NCI-H748 (cell line): ENCODE results near the gene INSYN2B.

Experiments used
- DNase-seq: peaks from one replicate; lab custom pipeline; 2025; ENCODE audit not compliant: unreplicated experiment; lab: John Stamatoyannopoulos, UW

Gene INSYN2B

DNA sequence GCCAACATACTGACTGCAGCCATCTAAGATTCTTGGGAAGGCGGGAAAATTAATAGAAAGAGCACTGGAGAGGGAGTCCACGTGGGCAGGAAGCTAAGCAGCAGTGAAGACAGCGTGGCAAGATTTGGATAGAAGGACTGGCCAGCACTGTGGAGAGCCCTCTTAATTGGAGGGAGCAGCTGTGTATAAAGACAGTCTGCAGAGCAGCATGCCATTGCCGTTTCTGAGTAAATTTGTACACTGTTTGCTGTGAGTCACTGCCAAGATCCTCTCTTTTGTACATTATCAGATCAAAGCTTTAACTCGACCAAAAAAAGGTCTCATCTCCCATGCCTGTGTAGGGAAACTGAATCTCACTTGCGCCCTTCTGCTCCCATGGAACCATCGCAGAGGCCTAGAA lies 45.3 kb downstream of the INSYN2B start:
- no peak for DNase-seq

GRCh38 chr5:169933616-169934015 lies 46.7 kb downstream of the INSYN2B start:
- DNase-seq = no peak

DNA sequence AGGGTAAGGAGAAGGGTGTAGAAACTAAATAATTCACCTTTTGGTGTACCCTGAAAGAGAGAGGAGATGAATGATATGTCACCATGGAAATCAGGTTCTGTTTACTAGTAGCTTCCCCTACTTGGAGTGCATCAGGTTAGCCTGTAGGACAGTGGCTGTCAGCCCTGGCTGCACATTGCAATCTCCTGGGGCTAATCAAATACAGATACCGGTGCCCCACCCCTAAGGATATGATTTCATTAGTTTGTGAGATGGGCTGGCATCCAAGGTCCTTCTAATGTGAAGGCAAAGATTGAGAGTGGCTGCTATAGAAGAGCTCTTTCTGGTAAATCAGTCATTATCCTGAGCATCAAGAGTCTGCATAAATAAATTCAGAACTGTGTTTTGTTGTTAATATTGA lies 47.2 kb downstream of the INSYN2B start:
- peak; percentile 69 for DNase-seq

DNA sequence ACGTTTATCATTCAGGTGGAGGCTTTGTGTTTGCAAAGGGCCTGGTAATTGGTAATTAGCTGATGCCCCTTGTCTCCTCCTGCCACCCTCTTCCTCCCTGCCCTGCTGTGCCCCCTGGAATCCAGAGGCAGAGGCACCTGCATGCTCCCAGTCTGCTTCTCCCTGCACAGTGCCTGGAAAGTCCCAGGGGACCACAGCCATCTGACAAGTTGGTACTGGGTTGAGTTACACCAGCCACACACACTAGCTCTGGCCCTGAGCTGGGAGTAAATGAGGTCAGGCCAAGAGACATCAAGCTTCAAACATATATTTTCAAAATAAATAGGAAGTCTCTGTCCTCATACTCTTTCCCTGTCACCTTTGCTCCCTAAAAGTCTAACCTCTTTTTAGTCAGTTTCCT lies 56.3 kb downstream of the INSYN2B start:
- DNase-seq = no peak

DNA sequence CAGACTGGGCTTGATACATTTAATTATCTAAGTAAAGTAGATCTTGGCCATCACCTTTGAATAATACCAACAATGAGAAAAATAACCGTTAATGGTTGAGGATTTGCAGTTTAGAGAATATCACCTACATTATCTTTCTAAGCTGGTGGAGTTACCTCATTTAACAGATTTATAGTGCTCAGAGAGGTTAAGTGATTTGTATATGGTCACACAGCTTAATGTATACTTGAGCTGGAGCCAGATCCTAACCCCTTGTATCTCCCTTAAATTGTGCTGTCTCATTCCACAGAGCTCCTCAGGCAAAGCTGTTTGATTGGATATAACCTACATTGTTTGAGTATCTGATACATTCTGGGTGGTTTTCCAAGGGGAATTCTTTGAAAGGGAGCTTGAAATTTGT lies 57.8 kb downstream of the INSYN2B start:
- DNase-seq = no peak

DNA sequence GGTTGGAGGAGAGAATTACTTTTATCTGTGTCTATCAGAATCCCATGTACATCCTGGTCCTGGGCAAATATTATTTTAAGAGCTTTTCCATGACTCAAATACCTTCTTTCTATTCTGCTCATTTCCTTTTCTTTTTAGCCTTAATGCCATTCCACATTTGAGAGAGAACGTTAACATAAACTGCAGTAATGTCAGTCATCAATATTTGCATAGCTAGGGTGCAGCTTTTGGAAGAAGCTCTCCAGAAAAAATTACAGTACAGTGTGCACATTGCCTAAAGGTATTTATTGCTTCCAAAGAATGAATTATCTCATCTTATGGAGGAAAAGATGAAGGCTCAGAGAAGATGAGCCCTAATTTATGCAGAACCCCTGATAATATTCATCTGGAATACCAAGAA lies 58.3 kb downstream of the INSYN2B start:
- DNase-seq = no peak

DNA sequence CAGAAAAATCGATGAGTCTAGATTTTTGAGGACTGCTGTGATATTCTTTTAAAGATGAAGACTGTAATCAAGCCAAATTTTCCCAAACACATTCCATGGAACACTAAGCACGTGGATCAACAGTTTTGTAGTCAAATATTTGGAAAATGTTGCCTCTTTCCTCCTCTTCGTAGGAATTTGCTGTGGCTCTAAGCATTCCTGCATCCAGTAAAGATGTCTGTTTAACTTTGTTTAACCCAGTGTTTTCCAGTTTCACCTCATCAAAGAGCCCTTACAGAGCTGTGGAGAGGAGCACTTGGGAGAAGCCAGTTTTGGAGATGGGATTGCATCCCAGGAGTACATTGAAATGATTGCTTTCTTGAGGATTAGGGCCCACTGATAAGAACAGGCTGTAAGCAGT lies 58.9 kb downstream of the INSYN2B start:
- no peak for DNase-seq

DNA sequence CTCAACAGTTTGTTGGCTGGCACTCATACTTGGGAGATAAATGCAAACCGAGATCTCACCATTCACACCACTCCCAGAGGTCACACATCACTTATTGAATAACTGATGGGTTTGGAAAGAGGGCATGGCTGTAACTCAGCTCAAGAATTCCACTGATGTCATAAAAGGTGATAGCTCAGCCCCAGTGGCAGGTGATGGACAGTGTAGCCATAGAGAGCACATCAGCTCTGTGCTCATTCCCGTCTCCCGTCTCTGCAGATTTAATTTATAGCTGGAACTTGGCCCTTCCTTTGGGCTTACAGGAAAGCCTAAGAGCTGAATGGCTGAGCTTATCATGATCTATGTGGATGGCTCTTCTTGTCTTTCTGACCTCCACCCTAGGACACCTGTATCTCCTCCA lies 59.8 kb downstream of the INSYN2B start:
- no peak for DNase-seq

GRCh38 chr5:169918228-169918627 lies 62.1 kb downstream of the INSYN2B start:
- DNase-seq = no peak

DNA sequence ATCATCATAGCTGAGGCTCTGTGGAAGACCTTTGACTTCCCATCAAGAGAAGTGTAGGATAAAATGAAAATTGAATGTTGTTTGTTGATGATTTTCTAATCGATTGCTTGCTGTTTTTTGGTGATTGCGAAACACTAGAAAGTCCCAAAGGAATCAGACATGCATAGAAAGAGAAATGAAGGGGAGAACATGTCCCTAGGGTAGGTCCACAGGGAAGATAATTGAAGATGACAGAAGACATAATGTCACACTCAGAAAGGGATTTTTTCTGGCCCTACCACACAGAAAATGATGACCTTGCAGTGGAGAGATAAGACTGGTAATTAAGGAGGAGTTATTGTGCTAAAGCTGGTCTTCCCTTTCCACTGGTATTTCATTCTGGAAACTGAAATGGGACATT lies 62.8 kb downstream of the INSYN2B start:
- no peak for DNase-seq

GRCh38 chr5:169914766-169915165 lies 65.5 kb downstream of the INSYN2B start:
- DNase-seq = no peak

- DNase-seq = no peak
These were observed 66.8 kb downstream of the INSYN2B start for GRCh38 chr5:169913479-169913878.

DNA sequence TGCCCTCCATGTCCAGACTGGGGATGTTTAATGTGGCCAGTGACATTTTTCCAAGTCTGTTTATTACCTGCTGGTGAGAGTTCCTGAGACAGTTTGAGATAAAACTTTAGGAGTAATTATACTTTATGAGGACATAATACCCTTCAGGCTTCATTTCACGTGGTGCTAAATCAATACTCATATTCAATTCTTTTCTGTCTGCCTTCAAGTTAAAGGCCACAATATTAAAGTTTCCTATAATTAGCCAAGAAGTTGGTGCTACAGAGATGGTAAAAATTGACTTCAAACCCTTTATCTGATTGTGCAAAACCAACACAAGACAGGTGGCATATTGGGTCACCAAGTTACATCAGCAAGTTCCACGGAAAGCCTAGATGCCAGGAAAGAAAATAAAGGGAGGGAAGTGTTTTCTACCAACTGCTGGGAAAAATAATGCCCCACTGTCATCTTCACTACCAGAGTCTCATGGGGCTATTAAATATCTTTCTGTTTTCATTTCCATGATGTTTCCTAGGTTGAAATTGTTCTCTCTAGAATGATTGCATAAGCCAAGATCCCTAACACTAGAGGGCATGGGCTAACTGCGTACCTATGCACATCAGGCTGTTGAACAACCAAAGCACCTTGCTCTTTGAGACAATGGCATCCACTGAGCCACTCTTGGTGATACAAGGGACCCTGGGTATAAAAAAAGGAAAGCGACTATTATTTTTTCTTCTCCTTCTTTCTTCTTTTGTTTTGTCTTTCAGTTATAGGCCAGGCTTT lies 68.7 kb downstream of the INSYN2B start:
- peak; percentile 10 for DNase-seq

DNA sequence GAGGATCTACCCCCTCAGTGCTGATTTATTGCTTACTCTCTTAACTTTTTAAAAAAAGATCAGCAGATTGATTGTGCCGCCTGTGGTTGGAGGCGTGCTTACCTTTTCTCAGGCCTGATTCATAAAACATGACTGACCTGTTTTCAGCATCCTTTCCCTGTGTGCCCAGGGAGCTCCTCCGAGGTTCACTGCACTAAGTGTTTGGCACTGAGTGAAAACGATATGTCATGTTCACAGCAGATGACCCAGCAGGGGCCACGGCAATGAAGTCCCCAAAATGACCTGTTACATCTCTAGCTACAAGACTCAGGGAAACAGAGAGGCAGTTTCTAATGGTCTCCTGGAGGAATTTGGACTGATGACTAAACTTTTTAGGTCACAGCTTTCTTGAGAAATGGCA lies 69.9 kb downstream of the INSYN2B start:
- no peak for DNase-seq

DNA sequence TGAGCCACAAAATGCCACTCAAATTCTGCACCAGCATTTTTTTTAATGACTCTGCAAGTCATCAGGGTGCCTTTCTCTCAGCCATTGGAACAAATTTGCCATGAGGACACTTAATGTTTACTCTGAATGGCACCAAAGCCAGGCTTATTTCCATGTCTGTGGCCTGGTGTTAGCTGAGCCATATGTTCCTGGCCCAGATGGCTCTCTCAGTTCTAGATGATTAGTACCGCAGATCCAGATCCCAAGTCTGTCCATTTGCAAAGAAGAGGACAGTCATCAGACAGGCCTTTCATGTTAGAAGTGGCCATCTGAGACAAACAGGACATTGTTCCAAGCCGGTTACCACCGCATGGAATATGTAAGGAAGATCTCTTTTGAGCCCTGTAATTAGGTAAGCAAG lies 70.3 kb downstream of the INSYN2B start:
- DNase-seq = no peak

GRCh38 chr5:169908864-169909263 lies 71.4 kb downstream of the INSYN2B start:
- DNase-seq = no peak

DNA sequence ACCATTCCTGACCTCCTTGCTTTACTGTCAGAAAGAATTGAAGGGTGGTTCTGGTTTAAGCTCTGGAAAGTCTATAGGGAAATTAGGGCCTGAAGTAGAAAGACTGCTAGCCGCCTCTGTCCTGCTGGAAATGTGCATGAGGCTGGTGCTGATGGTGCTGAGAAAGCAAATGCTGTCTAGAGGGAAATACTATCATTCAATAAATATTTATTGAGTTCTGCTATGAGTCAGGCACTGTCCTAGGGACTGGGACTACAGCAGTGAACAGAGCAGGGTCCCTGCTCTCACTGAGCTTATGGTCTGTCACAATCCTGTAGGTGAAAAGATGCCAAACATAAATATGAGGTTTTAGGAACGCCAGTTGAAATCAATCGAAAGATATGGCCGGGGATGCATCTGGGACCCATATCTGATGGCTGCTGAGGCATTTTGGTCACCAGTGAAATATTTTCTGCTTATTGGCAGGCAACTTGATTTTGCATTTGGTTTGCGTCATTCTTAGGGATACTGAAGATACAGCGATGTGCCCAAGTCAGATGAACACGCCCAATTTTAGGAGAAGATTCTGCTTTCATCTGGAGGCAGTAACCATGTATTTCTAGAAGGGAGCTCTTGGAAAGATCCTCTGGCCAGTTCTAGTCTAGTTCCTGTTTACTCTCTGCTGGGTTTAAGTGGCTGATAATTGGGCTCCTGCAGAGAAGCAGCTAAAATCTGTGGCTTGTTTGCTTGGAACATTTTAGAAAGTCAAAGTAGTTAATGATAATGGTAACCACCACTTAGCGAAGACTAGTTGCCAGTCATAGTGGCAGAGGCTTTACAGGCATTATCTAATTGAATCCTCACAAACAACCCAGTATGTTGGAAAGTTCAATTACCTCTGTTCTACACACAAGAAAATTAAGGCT lies 73.3 kb downstream of the INSYN2B start:
- peak; percentile 90 for DNase-seq

GRCh38 chr5:169905017-169905416 lies 75.3 kb downstream of the INSYN2B start:
- no peak for DNase-seq

DNA sequence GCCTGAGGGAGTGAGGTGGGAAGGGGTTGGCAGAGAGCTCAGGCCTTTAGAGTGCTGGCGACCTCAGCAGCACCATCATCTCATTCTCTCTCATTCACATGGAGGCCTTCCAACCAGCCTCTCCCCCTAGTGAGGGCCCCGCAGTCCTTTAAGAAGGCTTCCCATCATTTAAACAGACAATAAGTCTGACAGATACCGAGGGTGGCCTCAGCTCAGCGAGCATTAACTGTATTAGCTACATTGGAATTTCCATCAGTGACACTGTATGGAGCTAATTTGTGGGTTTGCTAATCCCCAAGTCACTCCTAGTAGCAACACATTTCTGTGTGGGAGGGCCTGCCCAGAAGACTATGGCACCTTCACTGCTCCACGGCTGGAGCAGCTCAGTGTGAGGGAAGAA lies 75.8 kb downstream of the INSYN2B start:
- no peak for DNase-seq

DNA sequence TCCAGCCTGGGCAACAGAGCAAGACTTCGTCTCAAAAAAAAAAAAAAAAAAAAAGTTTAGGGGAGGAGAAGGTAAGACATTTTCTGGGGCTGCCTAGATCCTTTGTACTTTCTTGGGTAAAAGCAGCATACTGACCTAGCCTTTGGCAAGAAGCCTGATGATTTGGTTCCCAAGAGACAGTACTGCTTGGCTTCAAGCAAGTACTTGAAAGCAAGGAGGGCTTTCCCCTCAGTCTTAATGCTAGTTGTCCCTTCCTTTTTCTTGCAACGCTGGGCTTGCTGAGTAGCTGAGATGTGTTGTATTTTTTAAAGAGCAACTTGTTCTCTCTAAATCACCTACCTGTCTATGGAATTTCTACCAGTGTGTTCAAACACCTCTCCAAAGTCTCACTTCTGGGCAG lies 76.2 kb downstream of the INSYN2B start:
- no peak for DNase-seq

GRCh38 chr5:169901896-169902295 lies 78.4 kb downstream of the INSYN2B start:
- DNase-seq = no peak

DNA sequence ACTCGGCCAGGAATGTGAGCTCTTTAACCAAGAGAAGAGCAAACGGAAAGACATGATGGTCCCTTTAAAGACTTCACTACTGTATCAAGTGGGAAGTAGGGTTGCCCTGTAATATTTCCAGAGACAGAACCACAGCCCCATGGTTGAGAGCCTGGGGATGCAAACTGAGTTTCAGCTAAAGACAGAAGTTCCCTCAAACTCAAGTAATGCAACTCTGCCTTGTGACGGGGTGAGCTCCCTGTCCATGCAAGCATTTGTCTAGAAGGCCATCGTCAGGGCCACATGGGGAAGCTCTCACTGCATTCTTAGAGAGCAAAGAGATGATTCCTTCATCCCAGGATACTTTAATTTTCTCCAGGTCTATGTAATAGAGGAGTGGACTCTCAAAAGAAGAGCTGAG lies 82.8 kb downstream of the INSYN2B start:
- DNase-seq = no peak
